Right lobe of liver (tissue), 6 donors: Measurements from ENCODE around the gene PAX5. TPM values are rescaled to one million over a fixed set of nuclear protein-coding genes. Genes with fewer than 3 reads are reported as not detected.

Experiments
- ATAC-seq, 4 donors: fragments of 200-7000 bp; cut with Tn5 transposase; one replicate each; pipeline ENCODE4 v1.9.1; 2020; ENCODE audit warnings: mild to moderate bottlenecking in 4 of 4, moderate library complexity in 4 of 4
- DNase-seq, 3 donors: peaks; one replicate each; pipeline ENCODE4 v3.0.0-alpha.2; 2020
- H3K27ac ChIP-seq, 3 donors: fragments of 200-600 bp; one replicate each; pipeline ENCODE4 v1.8.0; 2022
- H3K27me3 ChIP-seq, 2 donors: fragments of 200-600 bp; one replicate each; pipeline ENCODE4 v1.8.0; 2022
- H3K36me3 ChIP-seq, 4 donors: fragments of 200-600 bp; sonication (generic) in 1 of 4; one replicate each; pipeline versions ENCODE4 v1.5.1 to v1.8.0; 2017 to 2022; ENCODE audit warnings: control low read depth in 1 of 4
- H3K4me1 ChIP-seq, 4 donors: fragments of 200-600 bp; sonication (generic) in 1 of 4; one replicate each; pipeline versions ENCODE4 v1.5.1 to v1.8.0; 2017 to 2022; ENCODE audit warnings: control low read depth in 1 of 4
- H3K4me3 ChIP-seq, 3 donors: fragments of 200-600 bp; one replicate each; pipeline ENCODE4 v1.8.0; 2022
- H3K9me3 ChIP-seq, 4 donors: fragments of 200-600 bp; sonication (generic) in 1 of 4; one replicate each; pipeline versions ENCODE4 v1.5.1 to v1.8.0; 2017 to 2022; ENCODE audit warnings: control low read depth in 1 of 4
- POLR2A ChIP-seq: fragments of 450-650 bp; IDR thresholded peaks from one replicate; pipeline ENCODE4 v1.6.1; 2017; ENCODE audit warnings: antibody characterized with exemption, mild to moderate bottlenecking
- WGBS: methylation state at CpG from one replicate; pipeline ENCODE4 v1.1.6; 2018; ENCODE audit warnings: low coverage, low lambda C conversion rate; ENCODE audit not compliant: insufficient coverage; ENCODE audit errors: missing lambda C conversion rate; 5-methylcytosine and 5-hydroxymethylcytosine counted together
- intact Hi-C, 2 donors: fragments of 100-400 bp; cut with DNase I; formaldehyde crosslinking; loops; one replicate each; pipeline versions ENCODE4 v1.11.2 to v1.14.1; 2022
- microRNA-seq, 2 donors: library from miRNA; unstranded; fragments of <30 nt; microRNA quantifications; one replicate each; pipeline ENCODE4, GENCODE V29; 2019 to 2020
- small RNA-seq, 2 experiments: library from RNA; depleted of rRNA; stranded (forward); fragments of <200 nt; gene quantifications; one replicate each; pipeline ENCODE3, GENCODE V24; 2016
- total RNA-seq, 6 experiments: library from RNA; depleted of rRNA in 2 of 6; stranded (reverse); fragments of >200 nt in 2 of 6; fragmentation: NEBNext Ultra II Directional in 3 of 6; extraction: Animal tissue kit (Norgen Biotek cat#: 25700) in 3 of 6; gene quantifications; one replicate each; pipeline versions ENCODE4 v1.1.0 to v1.2.4, GENCODE V29; 2016 to 2023
- TF ChIP-seq, protein P1 (sequence below), 4 donors: fragments of 200-600 bp in 3 of 4; fragments of 450-650 bp in 1 of 4; IDR thresholded peaks; one replicate each; pipeline versions ENCODE4 v1.5.1 to v1.8.0; 2016 to 2022; ENCODE audit warnings: antibody characterized with exemption in 4 of 4, mild to moderate bottlenecking in 2 of 4
- donor health status: DM: no; HTN: yes; CAD: no.
- donor health status: DM: no; HTN: no; CAD: no.
- donor health status: DM: no; HTN: no; CAD: no.
- donor health status: DM: no; HTN: yes; CAD: no.
- donor health status: DM: no; HTN: yes; CAD: no.

Gene PAX5
- total RNA-seq, 6 experiments from 2014 or later, result 0.12 to 0.18 TPM; not detected in 4

DNA sequence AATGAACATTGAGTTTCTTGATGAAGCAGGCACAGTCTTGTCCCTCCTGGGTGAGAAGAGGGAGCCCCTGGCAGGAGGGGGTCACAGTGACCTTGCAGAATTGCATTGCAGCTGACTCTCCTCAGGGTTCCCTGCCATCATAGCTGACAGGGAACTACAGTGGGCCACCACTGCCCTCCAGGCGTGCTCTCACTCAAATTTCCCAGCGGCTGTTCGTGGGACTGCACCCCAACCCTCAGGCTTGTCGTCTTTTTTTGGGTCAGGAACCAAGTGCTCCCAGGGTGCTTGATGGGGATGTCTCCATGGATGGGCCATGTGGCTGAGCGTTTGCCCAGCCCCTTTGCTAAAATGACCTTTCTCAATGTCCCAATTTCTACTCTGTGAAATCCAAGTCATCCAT lies 245.5 kb downstream of the PAX5 start:
- Histone ChIP-seq H3K4me3 (no peak overlapping the region), H3K36me3 (no peaks in the 10 kb centered on the region), H3K27ac (no peak overlapping the region), H3K9me3 (peaks cover 0 to 5% (median 0%) of the 10 kb centered on the region in 4 donors), H3K27me3 (no peaks in the 10 kb centered on the region), H3K4me1 (no peaks in the 10 kb centered on the region)
- ATAC-seq (no peak), DNase-seq (no peak)
- no peak for TF ChIP-seq POLR2A
- TF ChIP-seq, protein P1, sequence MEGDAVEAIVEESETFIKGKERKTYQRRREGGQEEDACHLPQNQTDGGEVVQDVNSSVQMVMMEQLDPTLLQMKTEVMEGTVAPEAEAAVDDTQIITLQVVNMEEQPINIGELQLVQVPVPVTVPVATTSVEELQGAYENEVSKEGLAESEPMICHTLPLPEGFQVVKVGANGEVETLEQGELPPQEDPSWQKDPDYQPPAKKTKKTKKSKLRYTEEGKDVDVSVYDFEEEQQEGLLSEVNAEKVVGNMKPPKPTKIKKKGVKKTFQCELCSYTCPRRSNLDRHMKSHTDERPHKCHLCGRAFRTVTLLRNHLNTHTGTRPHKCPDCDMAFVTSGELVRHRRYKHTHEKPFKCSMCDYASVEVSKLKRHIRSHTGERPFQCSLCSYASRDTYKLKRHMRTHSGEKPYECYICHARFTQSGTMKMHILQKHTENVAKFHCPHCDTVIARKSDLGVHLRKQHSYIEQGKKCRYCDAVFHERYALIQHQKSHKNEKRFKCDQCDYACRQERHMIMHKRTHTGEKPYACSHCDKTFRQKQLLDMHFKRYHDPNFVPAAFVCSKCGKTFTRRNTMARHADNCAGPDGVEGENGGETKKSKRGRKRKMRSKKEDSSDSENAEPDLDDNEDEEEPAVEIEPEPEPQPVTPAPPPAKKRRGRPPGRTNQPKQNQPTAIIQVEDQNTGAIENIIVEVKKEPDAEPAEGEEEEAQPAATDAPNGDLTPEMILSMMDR (IDR thresholded peaks at IDR 0.05), result peak in 3 of 4 donors; percentile 6 to 11 (median 7)
- 40% methylated on average over 2 of the region's 5 CpGs for WGBS
- intact Hi-C loops, result no loop called here

DNA sequence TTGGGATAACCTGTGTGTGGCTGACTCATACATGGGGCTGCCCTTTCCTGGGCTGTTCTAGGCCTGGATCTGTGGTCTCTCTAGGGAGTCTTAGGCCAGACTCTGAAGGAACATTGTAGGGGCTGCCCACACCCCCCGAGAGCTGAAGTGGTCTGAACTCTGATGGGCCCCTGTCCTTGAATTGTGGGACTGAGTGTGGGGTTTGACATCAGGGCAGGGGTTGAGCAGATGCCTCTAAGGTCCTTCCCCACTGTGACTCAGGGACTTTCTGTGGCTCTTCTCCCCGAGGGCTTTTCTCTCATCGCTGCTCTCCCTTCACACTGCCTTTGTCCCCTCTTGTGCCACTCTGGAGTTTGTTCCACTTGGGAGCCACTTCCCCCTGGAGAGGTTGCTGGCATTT lies 246.4 kb downstream of the PAX5 start:
- Histone ChIP-seq H3K36me3 (no peaks in the 10 kb centered on the region), H3K4me1 (no peaks in the 10 kb centered on the region), H3K27ac (no peak overlapping the region), H3K27me3 (no peaks in the 10 kb centered on the region), H3K9me3 (no peaks in the 10 kb centered on the region), H3K4me3 (no peak overlapping the region)
- ATAC-seq (no peak), DNase-seq (no peak)
- intact Hi-C loops, result no loop called here
- 47% methylated on average over 3 of the region's 3 CpGs for WGBS
- TF ChIP-seq, protein P1 (IDR thresholded peaks at IDR 0.05), result no peak
- TF ChIP-seq POLR2A, result no peak

Small RNAs within 50 kb of the gene (microRNA-seq; reads per million reads assigned to microRNA genes)
- 0 reads per million in 2 donors for gene MIR4475
- 0 reads per million in 2 donors for gene MIR4476
- 0 reads per million in 2 donors for gene MIR4540

Small RNAs within 50 kb of the gene (small RNA-seq; reads per million reads assigned to genes)
- gene MIR4475 (0 reads per million in 2 experiments), gene MIR4476 (0 reads per million in 2 experiments), gene MIR4540 (0 reads per million in 2 experiments)

Other genes starting within 250 kb of the PAX5 start
- gene ZCCHC7, start 86.3 kb upstream of the PAX5 start, total RNA-seq, result 10 to 100 TPM in 1 of 6 experiments, 1 to 10 TPM in 5; 5.9 to 10.0 (median 7.2) TPM